Raji (cell line): ENCODE measurements around the gene ILF2.

Experiments used
- POLR2A ChIP-seq: IDR thresholded peaks from 2 replicates; pipeline ENCODE4 v1.6.1; 2011; ENCODE audit warnings: low read depth, low read length, control low read depth; ENCODE audit not compliant: insufficient read depth

Gene ILF2

GRCh38 chr1:153670859-153671627 is at the start of gene ILF2:
Gene ILF2, minus strand, starts transcription at chr1:153670993. Its CDS starts 71 bp downstream, at chr1:153670922.
- peak; percentile 92 for TF ChIP-seq POLR2A

GRCh38 chr1:153717330-153717729 is 46.5 kb upstream of the ILF2 start:
- no peak for TF ChIP-seq POLR2A

GRCh38 chr1:153711026-153711425 is 40.2 kb upstream of the ILF2 start:
- TF ChIP-seq POLR2A: no peak

- TF ChIP-seq POLR2A: no peak
Observed at GRCh38 chr1:153705484-153705883, 34.7 kb upstream of the ILF2 start.

GRCh38 chr1:153699768-153700167 is 29.0 kb upstream of the ILF2 start:
- no peak for TF ChIP-seq POLR2A

- TF ChIP-seq POLR2A: no peak
Observed at GRCh38 chr1:153698923-153699714, 28.3 kb upstream of the ILF2 start.

GRCh38 chr1:153698020-153698922 is 27.5 kb upstream of the ILF2 start:
- no peak for TF ChIP-seq POLR2A

GRCh38 chr1:153697191-153698019 is 26.6 kb upstream of the ILF2 start:
- no peak for TF ChIP-seq POLR2A

GRCh38 chr1:153696741-153697140 is 25.9 kb upstream of the ILF2 start:
- TF ChIP-seq POLR2A: no peak

- TF ChIP-seq POLR2A: no peak
Observed at GRCh38 chr1:153693466-153693865, 22.7 kb upstream of the ILF2 start.

- no peak for TF ChIP-seq POLR2A
Observed at GRCh38 chr1:153688736-153689328, 18.0 kb upstream of the ILF2 start.

GRCh38 chr1:153688276-153688675 is 17.5 kb upstream of the ILF2 start:
- TF ChIP-seq POLR2A: no peak

GRCh38 chr1:153687346-153688125 is 16.7 kb upstream of the ILF2 start:
- no peak for TF ChIP-seq POLR2A
